Peyer's patch (tissue), 4 donors: Measurements from ENCODE around the gene MRAP. TPM values are rescaled to one million over a fixed set of nuclear protein-coding genes. Genes with fewer than 3 reads are reported as not detected.

Experiments used
- DNase-seq, 3 donors: peaks; one replicate each; pipeline ENCODE4 v3.0.0-alpha.2; 2017 to 2019
- H3K27ac ChIP-seq, 4 donors: fragments of 200-600 bp; sonication (generic); one replicate each; pipeline ENCODE4 v1.5.1; 2016 to 2019
- H3K27me3 ChIP-seq, 2 donors: fragments of 200-600 bp; sonication (generic); one replicate each; pipeline ENCODE4 v1.5.1; 2019
- H3K36me3 ChIP-seq, 3 donors: fragments of 200-600 bp; sonication (generic); one replicate each; pipeline ENCODE4 v1.5.1; 2016 to 2019
- H3K4me1 ChIP-seq, 4 donors: fragments of 200-600 bp; sonication (generic); one replicate each; pipeline ENCODE4 v1.5.1; 2016 to 2019
- H3K4me3 ChIP-seq, 4 donors: fragments of 200-600 bp; sonication (generic); 1 replicate in 3 of 4; 2 replicates in 1 of 4; pipeline ENCODE4 v1.5.1; 2016 to 2019; ENCODE audit warnings: mild to moderate bottlenecking in 1 of 4
- H3K9me3 ChIP-seq, 4 donors: fragments of 200-600 bp; sonication (generic); one replicate each; pipeline ENCODE4 v1.5.1; 2016 to 2019; ENCODE audit warnings: mild to moderate bottlenecking in 1 of 4
- CTCF ChIP-seq, 6 experiments: fragments of 450-650 bp in 4 of 6; fragments of 200-600 bp in 2 of 6; sonication (generic) in 1 of 6; IDR thresholded peaks; one replicate each; pipeline ENCODE4 v1.5.1; 2017 to 2019; ENCODE audit warnings: antibody characterized with exemption in 6 of 6, mild to moderate bottlenecking in 3 of 6, moderate library complexity in 1 of 6
- POLR2A ChIP-seq, 2 donors: fragments of 450-650 bp; IDR thresholded peaks; one replicate each; pipeline ENCODE4 v1.5.1; 2017; ENCODE audit warnings: antibody characterized with exemption in 2 of 2, mild to moderate bottlenecking in 2 of 2, moderate library complexity in 2 of 2
- total RNA-seq, 4 donors: library from RNA; depleted of rRNA; stranded (reverse); fragments of >200 nt; gene quantifications; one replicate each; pipeline ENCODE4 v1.1.0, GENCODE V29; 2016

MRAP gene
- total RNA-seq, 4 donors from 2014 or later = not detected

- no peak for DNase-seq
- no peak for TF ChIP-seq POLR2A (IDR thresholded peaks at IDR 0.05)
- H3K27me3 ChIP-seq = no peaks in the 10 kb centered on the region
Observed at GRCh38 chr21:32300117-32300681, 1.5 kb downstream of the MRAP start.

DNA sequence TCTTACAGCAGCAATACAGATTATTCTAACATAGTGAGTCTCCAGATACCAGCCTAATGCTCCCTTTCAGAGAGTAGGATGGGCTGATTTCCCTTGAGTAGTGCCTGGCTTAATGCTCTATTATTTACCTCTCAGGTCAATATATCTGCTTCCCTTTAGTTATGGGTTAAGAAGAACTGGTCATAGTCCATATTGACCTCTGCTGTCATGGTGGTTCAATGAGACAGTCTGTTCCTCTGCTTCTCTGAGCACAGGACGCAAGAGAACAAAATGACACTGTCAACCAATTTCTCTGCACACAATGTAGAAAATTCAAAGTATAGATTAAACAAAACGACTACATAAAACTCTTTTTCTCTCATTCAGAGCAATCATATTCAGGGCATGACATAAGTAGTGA is 2.9 kb downstream of the MRAP start:
- DNase-seq = no peak
- H3K4me1 ChIP-seq = no peaks in the 10 kb centered on the region
- no peaks in the 10 kb centered on the region for H3K36me3 ChIP-seq
- no peak overlapping the region for H3K27ac ChIP-seq
- H3K4me3 ChIP-seq = no peak overlapping the region
- TF ChIP-seq CTCF (IDR thresholded peaks at IDR 0.05) (no peak), POLR2A (IDR thresholded peaks at IDR 0.05) (no peak)
- no peaks in the 10 kb centered on the region for H3K9me3 ChIP-seq
- H3K27me3 ChIP-seq = no peaks in the 10 kb centered on the region

More at GRCh38 chr21:32300117-32300681, 1.5 kb downstream of the MRAP start:
- Histone ChIP-seq H3K9me3 (no peaks in the 10 kb centered on the region), H3K4me1 (no peaks in the 10 kb centered on the region), H3K36me3 (no peaks in the 10 kb centered on the region), H3K27ac (no peak overlapping the region), H3K4me3 (no peak overlapping the region)

DNA sequence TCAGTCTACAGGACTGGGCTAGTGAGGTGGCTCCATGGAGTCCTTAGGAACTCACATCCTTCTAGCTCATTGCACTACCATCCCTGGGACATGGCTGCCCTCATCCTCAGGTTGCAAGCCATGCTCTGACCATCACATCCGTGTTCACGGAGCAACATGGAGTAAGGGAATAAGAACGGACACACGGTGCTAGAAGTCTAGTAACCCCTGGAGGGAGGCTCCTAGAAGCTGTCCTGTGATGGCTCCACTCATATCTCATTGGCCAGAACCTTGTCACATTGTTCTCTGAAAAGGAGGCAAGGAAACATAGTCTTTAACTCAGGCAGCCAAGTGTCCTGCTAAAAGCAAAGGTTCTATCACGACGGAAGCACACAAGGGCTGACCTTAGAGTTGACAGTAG is 3.9 kb downstream of the MRAP start:
- no peak overlapping the region for H3K27ac ChIP-seq
- H3K36me3 ChIP-seq = no peaks in the 10 kb centered on the region
- DNase-seq = no peak
- no peaks in the 10 kb centered on the region for H3K9me3 ChIP-seq
- no peak overlapping the region for H3K4me3 ChIP-seq
- no peak for TF ChIP-seq CTCF (IDR thresholded peaks at IDR 0.05)
- no peak for TF ChIP-seq POLR2A (IDR thresholded peaks at IDR 0.05)
- H3K27me3 ChIP-seq = no peaks in the 10 kb centered on the region
- no peaks in the 10 kb centered on the region for H3K4me1 ChIP-seq

GRCh38 chr21:32303385-32303784 is 4.7 kb downstream of the MRAP start:
- Histone ChIP-seq H3K36me3 (no peaks in the 10 kb centered on the region), H3K4me3 (no peak overlapping the region), H3K9me3 (no peaks in the 10 kb centered on the region), H3K27ac (no peak overlapping the region), H3K27me3 (no peaks in the 10 kb centered on the region), H3K4me1 (no peaks in the 10 kb centered on the region)
- TF ChIP-seq CTCF (IDR thresholded peaks at IDR 0.05) (no peak), POLR2A (IDR thresholded peaks at IDR 0.05) (no peak)
- no peak for DNase-seq

DNA sequence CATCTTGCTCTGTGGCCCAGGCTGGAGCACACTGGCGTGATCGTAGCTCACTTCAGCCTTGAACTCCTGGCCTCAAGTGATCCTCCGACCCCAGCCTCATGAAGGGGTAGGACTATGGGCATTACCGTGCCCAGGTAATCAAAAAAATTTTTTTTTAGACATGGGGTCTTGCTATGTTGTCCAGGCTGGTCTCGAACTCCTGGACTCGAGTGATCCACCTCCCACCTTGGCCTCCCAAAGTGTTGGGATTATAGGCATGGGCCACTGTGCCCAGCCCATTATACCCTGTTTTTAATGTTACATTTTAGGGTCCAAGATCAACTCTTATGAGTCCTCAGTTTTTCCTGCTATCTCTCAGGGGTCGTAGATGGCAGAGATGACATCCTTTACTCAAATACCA is 6.3 kb downstream of the MRAP start:
- no peak for TF ChIP-seq POLR2A (IDR thresholded peaks at IDR 0.05)
- no peak for DNase-seq
- no peaks in the 10 kb centered on the region for H3K9me3 ChIP-seq
- no peaks in the 10 kb centered on the region for H3K27me3 ChIP-seq
- no peaks in the 10 kb centered on the region for H3K36me3 ChIP-seq
- no peak overlapping the region for H3K4me3 ChIP-seq
- no peaks in the 10 kb centered on the region for H3K4me1 ChIP-seq
- H3K27ac ChIP-seq = no peak overlapping the region

- no peak overlapping the region for H3K27ac ChIP-seq
- no peaks in the 10 kb centered on the region for H3K27me3 ChIP-seq
- H3K36me3 ChIP-seq = no peaks in the 10 kb centered on the region
- no peaks in the 10 kb centered on the region for H3K9me3 ChIP-seq
- H3K4me3 ChIP-seq = no peak overlapping the region
- no peak for DNase-seq
- no peak for TF ChIP-seq POLR2A (IDR thresholded peaks at IDR 0.05)
- peak in 2 of 6 experiments; percentile 2 for TF ChIP-seq CTCF (IDR thresholded peaks at IDR 0.05)
- no peaks in the 10 kb centered on the region for H3K4me1 ChIP-seq
Observed at GRCh38 chr21:32306021-32306780, 7.5 kb downstream of the MRAP start.
